Stimulated activated effector memory CD8-positive, alpha-beta T cell treated with anti-CD3 and anti-CD28 coated beads, Interleukin-12 subunit alpha, Interleukin-12 subunit beta, amount 100 ng/mL, for 72 hours (primary cell): ENCODE results near the gene SLC2A10.

ENCODE experiments used
- ATAC-seq: fragments of 150-1000 bp; cut with Tn5 transposase; 2 replicates; pipeline ENCODE4 v1.10.0; 2021
- DNase-seq, 2 donors: peaks; one replicate each; pipeline ENCODE4 v3.0.0; 2021 to 2022; ENCODE audit warnings: low spot score in 2 of 2
- H3K27ac Mint-ChIP-seq: one replicate; pipeline ENCODE4 v1.8.0; 2022; ENCODE audit warnings: mild to moderate bottlenecking, mixed read lengths
- H3K36me3 Mint-ChIP-seq: one replicate; pipeline ENCODE4 v1.8.0; 2022; ENCODE audit warnings: mild to moderate bottlenecking, mixed read lengths
- H3K4me1 Mint-ChIP-seq: one replicate; pipeline ENCODE4 v1.8.0; 2022; ENCODE audit warnings: mixed read lengths
- H3K4me3 Mint-ChIP-seq: one replicate; pipeline ENCODE4 v1.8.0; 2022; ENCODE audit warnings: mild to moderate bottlenecking, mixed read lengths
- H3K9me3 Mint-ChIP-seq: one replicate; pipeline ENCODE4 v1.8.0; 2022; ENCODE audit warnings: mixed read lengths

SLC2A10 gene

DNA sequence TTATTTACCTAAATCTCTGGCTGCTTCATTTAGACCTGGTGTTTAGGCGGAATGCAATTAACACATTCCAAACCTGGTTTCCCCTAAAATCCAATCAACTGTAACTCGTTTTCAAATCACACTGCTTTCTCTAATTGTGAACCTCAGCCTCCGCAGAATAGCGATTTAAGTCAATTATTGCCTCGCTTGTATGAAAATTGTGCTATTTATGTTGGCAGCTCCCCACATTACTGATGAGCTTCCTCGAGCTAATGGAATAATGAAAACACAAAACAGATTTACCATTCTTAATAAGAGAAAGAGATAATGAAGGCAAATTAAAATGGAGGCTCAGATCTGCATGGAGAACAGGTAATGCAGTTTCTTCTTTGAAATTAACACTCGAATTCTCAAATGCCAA lies 67.9 kb downstream of the SLC2A10 start:
- Mint-ChIP-seq H3K9me3 (no peaks in the 10 kb centered on the region), H3K4me3 (no peak overlapping the region), H3K4me1 (no peaks in the 10 kb centered on the region), H3K36me3 (no peaks in the 10 kb centered on the region), H3K27ac (no peak overlapping the region)
- DNase-seq (no peak), ATAC-seq (no peak)

DNA sequence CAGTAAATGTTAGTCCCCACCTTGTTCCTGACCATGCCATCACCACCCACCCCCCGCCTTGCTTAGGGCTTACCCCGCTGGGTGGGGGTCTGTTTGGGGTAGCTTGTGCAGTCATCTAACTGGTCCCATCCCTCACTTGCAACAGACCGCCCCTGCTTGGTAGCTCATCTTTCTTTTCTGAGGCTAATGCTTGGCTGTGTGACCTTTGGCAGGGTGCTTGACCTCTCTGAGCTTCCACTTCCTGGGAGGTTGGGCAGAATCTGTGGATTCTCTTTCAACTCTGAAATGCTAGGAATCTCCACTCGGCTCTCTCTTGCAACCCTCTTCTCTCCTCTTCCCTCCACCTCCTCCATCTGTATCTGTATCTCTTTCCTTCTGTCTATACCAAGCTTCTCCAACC lies 70.4 kb downstream of the SLC2A10 start:
- no peak for DNase-seq
- H3K4me1 Mint-ChIP-seq: no peaks in the 10 kb centered on the region
- no peaks in the 10 kb centered on the region for H3K9me3 Mint-ChIP-seq
- no peak for ATAC-seq
- no peaks in the 10 kb centered on the region for H3K36me3 Mint-ChIP-seq
- no peak overlapping the region for H3K27ac Mint-ChIP-seq
- H3K4me3 Mint-ChIP-seq: no peak overlapping the region

GRCh38 chr20:46784436-46785127 lies 75.1 kb downstream of the SLC2A10 start:
- H3K9me3 Mint-ChIP-seq: no peaks in the 10 kb centered on the region
- ATAC-seq: no peak
- DNase-seq: no peak
- H3K27ac Mint-ChIP-seq: no peak overlapping the region
- H3K36me3 Mint-ChIP-seq: no peaks in the 10 kb centered on the region
- no peaks in the 10 kb centered on the region for H3K4me1 Mint-ChIP-seq
- H3K4me3 Mint-ChIP-seq: no peak overlapping the region
